K562 (cell line): Measurements from ENCODE around the gene PRPS2. TPM values are rescaled to one million over a fixed set of nuclear protein-coding genes. Genes with fewer than 3 reads are reported as not detected.

Source experiments
- ATAC-seq: fragments of 200-7000 bp; cut with Tn5 transposase; 3 replicates; pipeline ENCODE4 v1.9.1; 2020; ENCODE audit warnings: moderate library complexity
- BruUV-seq: library from RNA; stranded (reverse); fragments of 400-500 nt; replicated peaks from 2 replicates; lab custom pipeline; 2021; lab: Mats Ljungman, UMichigan
- CTCF ChIA-PET: fragments of 300-600 bp; formaldehyde crosslinking; extraction: SDS; loops from one replicate; lab custom pipeline; 2021; ENCODE audit warnings: low intra/inter-chr PET ratio; lab: Yijun Ruan, JAX
- POLR2A ChIA-PET: fragments of 300-600, 350-650 bp; sonication (Branson Sonifier 250); formaldehyde crosslinking; extraction: SDS; loops from one replicate; lab custom pipeline; 2021; ENCODE audit warnings: antibody characterized with exemption, inconsistent platforms; lab: Yijun Ruan, JAX
- DNase-seq, 4 experiments: peaks; one replicate each; pipeline versions ENCODE4 v3.0.0 to v3.0.0-alpha.2; 2011 to 2018; ENCODE audit warnings: low spot score in 3 of 4, mixed read lengths in 3 of 4; ENCODE audit errors: extremely low read depth in 1 of 4
- FAIRE-seq: peaks from 2 replicates; lab custom pipeline; 2011; peaks lifted over from hg19 to GRCh38; lab: Jason Lieb, UNC
- H2AFZ ChIP-seq: 2 replicates; pipeline ENCODE4 v1.6.0; 2011; ENCODE audit warnings: low read depth, low read length, control low read depth, inconsistent platforms
- H3K27ac ChIP-seq: fragments of 200-600 bp; 3 replicates; pipeline ENCODE4 v1.8.0; 2011; ENCODE audit warnings: low read depth, mild to moderate bottlenecking, control low read depth, inconsistent platforms, low read length, moderate library complexity, mixed read lengths; ENCODE audit errors: extremely low read depth
- H3K27me3 ChIP-seq, 2 experiments: fragments of 300-600 bp in 1 of 2; 2 replicates in 1 of 2; 3 replicates in 1 of 2; pipeline versions ENCODE4 v1.6.0 to v1.8.0; 2011; ENCODE audit warnings: inconsistent platforms in 2 of 2, low read length in 2 of 2, mild to moderate bottlenecking in 1 of 2, mixed read lengths in 1 of 2, moderate library complexity in 1 of 2; ENCODE audit not compliant: control insufficient read depth in 2 of 2, insufficient read depth in 2 of 2
- H3K36me3 ChIP-seq: fragments of 300-600 bp; 3 replicates; pipeline ENCODE4 v1.8.0; 2011; ENCODE audit warnings: mild to moderate bottlenecking, low read length, inconsistent platforms; ENCODE audit not compliant: control insufficient read depth, insufficient read depth
- H3K4me1 ChIP-seq, 2 experiments: fragments of 200-600 bp in 1 of 2; replicated peaks in 1 of 2; 2 replicates in 1 of 2; 3 replicates in 1 of 2; pipeline versions ENCODE4 v1.5.1 to v1.8.0; 2011; ENCODE audit warnings: inconsistent platforms in 2 of 2, low read length in 2 of 2, mild to moderate bottlenecking in 1 of 2, mixed read lengths in 1 of 2, moderate library complexity in 1 of 2; ENCODE audit not compliant: control insufficient read depth in 2 of 2, insufficient read depth in 2 of 2
- H3K4me2 ChIP-seq: 2 replicates; pipeline ENCODE4 v1.6.1; 2011; ENCODE audit warnings: low read length, control low read depth, inconsistent platforms, mixed read lengths; ENCODE audit not compliant: insufficient read depth
- H3K4me3 ChIP-seq: fragments of 200-600 bp; sonication (generic), shearing (Covaris generic); 2 replicates; pipeline ENCODE4 v1.5.1; 2016; ENCODE audit warnings: control low read depth, inconsistent platforms
- H3K79me2 ChIP-seq: fragments of 200-600 bp; 3 replicates; pipeline ENCODE4 v1.8.0; 2011; ENCODE audit warnings: low read length, inconsistent platforms; ENCODE audit not compliant: control insufficient read depth, insufficient read depth
- H3K9ac ChIP-seq, 2 experiments: 2 replicates each; pipeline versions ENCODE4 v1.6.0 to v1.6.1; 2011; ENCODE audit warnings: low read depth in 2 of 2, low read length in 2 of 2, control low read depth in 1 of 2, inconsistent platforms in 1 of 2, mild to moderate bottlenecking in 1 of 2, mixed read lengths in 1 of 2; ENCODE audit not compliant: insufficient read depth in 1 of 2
- H3K9me1 ChIP-seq: one replicate; pipeline ENCODE4 v1.6.0; 2011; ENCODE audit warnings: inconsistent platforms, mild to moderate bottlenecking, low read length, moderate library complexity; ENCODE audit not compliant: control insufficient read depth, insufficient read depth
- H3K9me3 ChIP-seq: replicated peaks from 2 replicates; pipeline ENCODE4 v1.5.1; 2011; ENCODE audit warnings: low read depth, low read length, inconsistent platforms; ENCODE audit not compliant: control insufficient read depth, insufficient read depth
- H4K20me1 ChIP-seq: replicated peaks from 2 replicates; pipeline ENCODE4 v1.6.1; 2011; ENCODE audit warnings: low read length, inconsistent platforms, mixed read lengths; ENCODE audit not compliant: control insufficient read depth, insufficient read depth
- ADNP ChIP-seq: fragments of 200-800 bp; sonication (Bioruptor generic); IDR thresholded peaks from 2 replicates; pipeline ENCODE4 v1.6.1; 2016; ENCODE audit warnings: missing genetic modification characterization, missing compliant biosample characterization
- CAMTA2 ChIP-seq: fragments of 250-450 bp; sonication (Bioruptor Pico); conservative IDR thresholded peaks from 2 replicates; pipeline ENCODE4 v1.5.1; 2022
- HDAC8 ChIP-seq: fragments of 450-650 bp; IDR thresholded peaks from 2 replicates; pipeline ENCODE4 v1.6.1; 2016; ENCODE audit warnings: mild to moderate bottlenecking, missing genetic modification characterization, moderate library complexity, missing compliant biosample characterization
- HNRNPLL ChIP-seq: fragments of 200-400 bp; formaldehyde crosslinking; IDR thresholded peaks from 2 replicates; pipeline ENCODE4 v1.6.1; 2017; ENCODE audit warnings: low read length, low read depth, mild to moderate bottlenecking; ENCODE audit not compliant: poor library complexity, severe bottlenecking
- NONO ChIP-seq, 2 experiments: fragments of 200-400 bp in 1 of 2; fragments of 450-650 bp in 1 of 2; formaldehyde crosslinking in 1 of 2; IDR thresholded peaks; 2 replicates each; pipeline ENCODE4 v1.6.1; 2017; ENCODE audit warnings: low read depth in 2 of 2, mild to moderate bottlenecking in 2 of 2, moderate library complexity in 2 of 2, low read length in 1 of 2
- NR3C1 ChIP-seq: sonication (generic); formaldehyde crosslinking; IDR thresholded peaks from 2 replicates; pipeline ENCODE4 v1.8.1; 2022; ENCODE audit warnings: missing genetic modification reagents
- SMC3 ChIP-seq: conservative IDR thresholded peaks from 2 replicates; pipeline ENCODE4 v1.6.1; 2011; ENCODE audit warnings: low read depth, low read length, improper control_type of control experiment; ENCODE audit not compliant: insufficient read depth
- SREBF2 ChIP-seq: sonication (generic); formaldehyde crosslinking; IDR thresholded peaks from 2 replicates; pipeline ENCODE4 v1.4.0; 2020; ENCODE audit warnings: mild to moderate bottlenecking, missing genetic modification reagents
- TAF1 ChIP-seq: IDR thresholded peaks from 2 replicates; pipeline ENCODE4 v1.6.1; 2011; ENCODE audit warnings: mild to moderate bottlenecking, low read length, moderate library complexity; ENCODE audit not compliant: insufficient read depth, control insufficient read depth, severe bottlenecking; ENCODE audit errors: extremely low read depth
- ZBTB33 ChIP-seq: sonication (generic); formaldehyde crosslinking; IDR thresholded peaks from 2 replicates; pipeline ENCODE4 v1.8.1; 2023; ENCODE audit warnings: mild to moderate bottlenecking, missing genetic modification reagents
- ZNF263 ChIP-seq: sonication (generic); formaldehyde crosslinking; IDR thresholded peaks from 2 replicates; pipeline ENCODE4 v1.8.0; 2022; ENCODE audit warnings: mild to moderate bottlenecking, missing genetic modification reagents, borderline replicate concordance
- ZNF778 ChIP-seq: fragments of 450-650 bp; formaldehyde crosslinking; IDR thresholded peaks from 2 replicates; pipeline ENCODE4 v1.4.0; 2020; ENCODE audit warnings: mild to moderate bottlenecking, moderate library complexity
- WGBS: fragments of 100-300 bp; shearing (Covaris generic); methylation state at CpG from one replicate; pipeline ENCODE4 v1.1.6; 2016; ENCODE audit warnings: low coverage, mixed read lengths; ENCODE audit not compliant: insufficient coverage; ENCODE audit errors: missing lambda C conversion rate; 5-methylcytosine and 5-hydroxymethylcytosine counted together
- in situ Hi-C: fragments of 300-500 bp; cut with MboI; formaldehyde crosslinking; loops from 4 replicates; pipeline ENCODE4 v1.15.0; 2018; ENCODE audit warnings: inconsistent platforms, mixed read lengths
- intact Hi-C: fragments of 100-400 bp; cut with micrococcal nuclease; formaldehyde crosslinking; loops from 2 replicates; pipeline ENCODE4 v1.14.2; 2022
- polyA plus RNA-seq, 8 experiments: library from polyadenylated mRNA; depleted of rRNA in 4 of 8; stranded (reverse) in 5 of 8; unstranded in 3 of 8; fragments of >200 nt; fragmentation: Nextera tagmentation in 2 of 8; fragmentation: Illumina TruSeq in 1 of 8; extraction: Ambion mirVana in 2 of 8; extraction: Trizol in 1 of 8; gene quantifications; 2 replicates each; pipeline versions ENCODE4 v1.2.1 to v1.2.3, GENCODE V29; 2011 to 2014; ENCODE audit warnings: inconsistent platforms in 1 of 8, missing spikeins in 1 of 8
- total RNA-seq, 7 experiments: library from RNA; depleted of rRNA in 6 of 7; stranded (reverse); fragments of >200 nt in 6 of 7; fragmentation: Illumina TruSeq in 2 of 7; extraction: Trizol in 2 of 7; gene quantifications; 2 replicates each; pipeline versions ENCODE4 v1.2.1 to v1.2.3, GENCODE V29; 2011 to 2021; ENCODE audit warnings: low replicate concordance in 1 of 7

PRPS2 gene
- total and polyA plus RNA-seq, 9 of the 15 experiments (the other 6 are each of a cell fraction or from before 2014, with no cell fraction given), result 50.3 to 85.0 (median 62.1) TPM

GRCh38 chrX:12804655-12805054 is 13.4 kb downstream of the PRPS2 start:
- intact Hi-C loops, result no loop called here
- Histone ChIP-seq H3K27me3 (no peaks in the 10 kb centered on the region), H3K27ac (no peak overlapping the region), H4K20me1 (no peaks in the 10 kb centered on the region), H2AFZ (no peak overlapping the region), H3K4me2 (no peak overlapping the region), H3K9me3 (no peaks in the 10 kb centered on the region), H3K79me2 (no peaks in the 10 kb centered on the region; the same call in 2 of the 3 replicates), H3K36me3 (peaks cover 81% of the 10 kb centered on the region), H3K4me1 (no peaks in the 10 kb centered on the region), H3K4me3 (no peak overlapping the region), H3K9me1 (no peaks in the 10 kb centered on the region), H3K9ac (no peak overlapping the region)
- in situ Hi-C loops, result loop anchor here (25.0 kb wide), 1 partner anchor 683 kb away; no protein-coding TSS in a partner anchor
- FAIRE-seq, result no peak
- BruUV-seq, result no TSS peak
- no peak for ATAC-seq
- no peak for TF ChIP-seq TAF1
- TF ChIP-seq NONO (IDR thresholded peaks at IDR 0.05; ENCODE audit: low read depth in 2 of 2, low read length in 1 of 2), result no peak
- no peak for TF ChIP-seq ZNF778
- no peak for TF ChIP-seq CAMTA2
- TF ChIP-seq SREBF2 (CRISPR knock-in tag), result no peak
- TF ChIP-seq HNRNPLL, result no peak
- TF ChIP-seq NR3C1 (CRISPR knock-in tag), result no peak
- no peak for TF ChIP-seq HDAC8 (tag)
- no peak for TF ChIP-seq ZNF263 (CRISPR knock-in tag)
- TF ChIP-seq SMC3, result no peak
- TF ChIP-seq ZBTB33 (CRISPR knock-in tag), result no peak
- no peak for TF ChIP-seq ADNP (tag)
- 100% methylated on average over 1 of the region's 2 CpGs for WGBS
- ChIA-PET CTCF (no interaction called here), POLR2A (interaction anchor here (1.4 kb wide), 1 partner anchor 13 kb away, joined by 3 read pairs; the partner anchor contains the start of gene PRPS2)
- no peak for DNase-seq
